ENCODE results near the gene SH3RF3. TPM values are rescaled to one million over a fixed set of nuclear protein-coding genes. Genes with fewer than 3 reads are reported as not detected.

SH3RF3 gene
- total RNA-seq, 1 donor from 2014 or later, result 1.3 TPM

- H3K4me1 Mint-ChIP-seq (ENCODE audit: low read depth), result no peaks in the 10 kb centered on the region
- no peak for DNase-seq (ENCODE audit: low spot score, unreplicated experiment)
- no peak overlapping the region for H3K27ac Mint-ChIP-seq
- H3K27me3 Mint-ChIP-seq, result peaks cover 20% of the 10 kb centered on the region
- H3K36me3 Mint-ChIP-seq (ENCODE audit: insufficient read depth), result no peaks in the 10 kb centered on the region
- no peak overlapping the region for H3K4me3 Mint-ChIP-seq (ENCODE audit: low read depth)
- TF ChIP-seq, protein P1, sequence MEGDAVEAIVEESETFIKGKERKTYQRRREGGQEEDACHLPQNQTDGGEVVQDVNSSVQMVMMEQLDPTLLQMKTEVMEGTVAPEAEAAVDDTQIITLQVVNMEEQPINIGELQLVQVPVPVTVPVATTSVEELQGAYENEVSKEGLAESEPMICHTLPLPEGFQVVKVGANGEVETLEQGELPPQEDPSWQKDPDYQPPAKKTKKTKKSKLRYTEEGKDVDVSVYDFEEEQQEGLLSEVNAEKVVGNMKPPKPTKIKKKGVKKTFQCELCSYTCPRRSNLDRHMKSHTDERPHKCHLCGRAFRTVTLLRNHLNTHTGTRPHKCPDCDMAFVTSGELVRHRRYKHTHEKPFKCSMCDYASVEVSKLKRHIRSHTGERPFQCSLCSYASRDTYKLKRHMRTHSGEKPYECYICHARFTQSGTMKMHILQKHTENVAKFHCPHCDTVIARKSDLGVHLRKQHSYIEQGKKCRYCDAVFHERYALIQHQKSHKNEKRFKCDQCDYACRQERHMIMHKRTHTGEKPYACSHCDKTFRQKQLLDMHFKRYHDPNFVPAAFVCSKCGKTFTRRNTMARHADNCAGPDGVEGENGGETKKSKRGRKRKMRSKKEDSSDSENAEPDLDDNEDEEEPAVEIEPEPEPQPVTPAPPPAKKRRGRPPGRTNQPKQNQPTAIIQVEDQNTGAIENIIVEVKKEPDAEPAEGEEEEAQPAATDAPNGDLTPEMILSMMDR (IDR thresholded peaks at IDR 0.05; ENCODE audit: unreplicated experiment), result no peak
- H3K9me3 Mint-ChIP-seq (ENCODE audit: low read depth), result no peaks in the 10 kb centered on the region
Measured at GRCh38 chr2:109478906-109479493, 350.0 kb downstream of the SH3RF3 start.

DNA sequence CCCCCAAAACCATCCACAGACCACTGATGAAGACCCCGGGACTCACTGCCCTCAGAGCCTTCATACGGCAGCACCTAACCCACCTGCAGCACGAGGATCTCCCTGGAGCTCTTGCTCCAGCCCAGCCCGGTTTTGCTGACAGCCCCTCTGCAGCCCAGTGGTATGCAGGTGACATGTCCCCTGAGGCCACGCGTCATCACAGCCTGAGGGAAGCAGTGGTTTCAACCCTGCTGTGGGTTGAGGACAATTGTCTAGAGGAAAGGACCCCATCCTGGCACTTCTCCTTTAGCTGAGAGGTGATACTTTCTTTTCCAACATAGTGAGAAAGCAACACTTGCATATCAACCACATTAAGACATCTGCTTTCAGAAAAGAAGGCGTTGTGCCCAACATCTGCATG lies 350.8 kb downstream of the SH3RF3 start:
- Mint-ChIP-seq H3K36me3 (ENCODE audit: insufficient read depth) (no peaks in the 10 kb centered on the region), H3K4me1 (ENCODE audit: low read depth) (no peaks in the 10 kb centered on the region), H3K4me3 (ENCODE audit: low read depth) (no peak overlapping the region), H3K27me3 (peaks cover 20% of the 10 kb centered on the region), H3K27ac (no peak overlapping the region), H3K9me3 (ENCODE audit: low read depth) (no peaks in the 10 kb centered on the region)
- TF ChIP-seq, protein P1 (IDR thresholded peaks at IDR 0.05; ENCODE audit: unreplicated experiment), result no peak
- no peak for DNase-seq (ENCODE audit: low spot score, unreplicated experiment)

GRCh38 chr2:109480486-109481195 lies 351.6 kb downstream of the SH3RF3 start:
- TF ChIP-seq, protein P1 (IDR thresholded peaks at IDR 0.05; ENCODE audit: unreplicated experiment), result no peak
- H3K36me3 Mint-ChIP-seq (ENCODE audit: insufficient read depth), result no peaks in the 10 kb centered on the region
- no peak overlapping the region for H3K27ac Mint-ChIP-seq
- H3K9me3 Mint-ChIP-seq (ENCODE audit: low read depth), result no peaks in the 10 kb centered on the region
- peaks cover 20% of the 10 kb centered on the region for H3K27me3 Mint-ChIP-seq
- no peak overlapping the region for H3K4me3 Mint-ChIP-seq (ENCODE audit: low read depth)
- H3K4me1 Mint-ChIP-seq (ENCODE audit: low read depth), result no peaks in the 10 kb centered on the region
- no peak for DNase-seq (ENCODE audit: low spot score, unreplicated experiment)

GRCh38 chr2:109481196-109481555 lies 352.2 kb downstream of the SH3RF3 start:
- Mint-ChIP-seq H3K9me3 (ENCODE audit: low read depth) (no peaks in the 10 kb centered on the region), H3K4me3 (ENCODE audit: low read depth) (no peak overlapping the region), H3K4me1 (ENCODE audit: low read depth) (no peaks in the 10 kb centered on the region), H3K27me3 (peaks cover 22% of the 10 kb centered on the region), H3K27ac (no peak overlapping the region), H3K36me3 (ENCODE audit: insufficient read depth) (no peaks in the 10 kb centered on the region)
- TF ChIP-seq, protein P1 (IDR thresholded peaks at IDR 0.05; ENCODE audit: unreplicated experiment), result no peak
- DNase-seq (ENCODE audit: low spot score, unreplicated experiment), result no peak

DNA sequence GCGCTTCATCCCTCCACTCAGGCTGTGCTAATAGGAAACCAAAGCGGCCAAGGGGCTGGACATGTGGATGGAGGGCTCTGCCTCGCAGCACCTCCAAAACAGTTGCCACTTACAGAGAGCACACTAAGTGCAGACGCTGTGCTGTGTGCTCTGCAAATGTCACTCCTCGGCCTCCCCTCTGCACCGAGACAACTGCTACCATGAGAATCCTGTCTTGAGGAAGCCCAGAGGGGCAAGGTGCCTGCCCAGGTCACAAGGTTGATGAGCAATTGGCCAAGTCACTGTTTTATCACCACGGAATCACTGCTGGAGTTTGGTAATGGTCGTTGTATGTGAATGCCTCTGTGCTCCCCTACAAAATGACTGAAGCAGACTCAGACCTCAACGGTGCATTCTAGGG lies 352.6 kb downstream of the SH3RF3 start:
- no peaks in the 10 kb centered on the region for H3K4me1 Mint-ChIP-seq (ENCODE audit: low read depth)
- TF ChIP-seq, protein P1 (IDR thresholded peaks at IDR 0.05; ENCODE audit: unreplicated experiment), result no peak
- H3K27me3 Mint-ChIP-seq, result peaks cover 22% of the 10 kb centered on the region
- no peaks in the 10 kb centered on the region for H3K9me3 Mint-ChIP-seq (ENCODE audit: low read depth)
- H3K36me3 Mint-ChIP-seq (ENCODE audit: insufficient read depth), result no peaks in the 10 kb centered on the region
- H3K4me3 Mint-ChIP-seq (ENCODE audit: low read depth), result no peak overlapping the region
- no peak overlapping the region for H3K27ac Mint-ChIP-seq
- DNase-seq (ENCODE audit: low spot score, unreplicated experiment), result no peak
